GM19467 (cell line): ENCODE measurements around the gene SPEN.
"Not testable (repeated sequence)": the region's sequence is repeated elsewhere in the genome, so short reads cannot be mapped to it uniquely, and the experiment has no call there.

Experiments
- ATAC-seq: cut with Tn5 transposase; IDR thresholded peaks from one replicate; pipeline ENCODE4 v1.9.1; 2021; ENCODE audit warnings: mild to moderate bottlenecking, moderate library complexity; ENCODE audit not compliant: unreplicated experiment

SPEN gene

GRCh38 chr1:15856888-15857287 lies 9.4 kb downstream of the SPEN start:
- ATAC-seq: no peak

GRCh38 chr1:15858069-15858670 lies 10.7 kb downstream of the SPEN start:
- ATAC-seq: no peak

GRCh38 chr1:15858672-15859372 lies 11.3 kb downstream of the SPEN start:
- ATAC-seq: no peak

- no peak for ATAC-seq
These were observed 15.8 kb downstream of the SPEN start for GRCh38 chr1:15863156-15863901.

- ATAC-seq: no peak
These were observed 19.3 kb downstream of the SPEN start for GRCh38 chr1:15866721-15867201.

- ATAC-seq: no peak
These were observed 19.8 kb downstream of the SPEN start for GRCh38 chr1:15867288-15867687.

GRCh38 chr1:15869413-15869812 lies 21.9 kb downstream of the SPEN start:
- ATAC-seq: no peak

- no peak for ATAC-seq
These were observed 22.9 kb downstream of the SPEN start for GRCh38 chr1:15870421-15870820.

GRCh38 chr1:15874471-15874870 lies 27.0 kb downstream of the SPEN start:
- ATAC-seq: no peak

GRCh38 chr1:15876357-15877055 lies 29.0 kb downstream of the SPEN start:
- ATAC-seq: no peak

GRCh38 chr1:15881961-15882360 lies 34.5 kb downstream of the SPEN start:
- no peak for ATAC-seq

- ATAC-seq: no peak
These were observed 35.2 kb downstream of the SPEN start for GRCh38 chr1:15882665-15883064.

- no peak for ATAC-seq
These were observed 35.8 kb downstream of the SPEN start for GRCh38 chr1:15883326-15883725.

- no peak for ATAC-seq
These were observed 37.0 kb downstream of the SPEN start for GRCh38 chr1:15884477-15884876.

GRCh38 chr1:15885269-15885668 lies 37.8 kb downstream of the SPEN start:
- ATAC-seq: no peak

GRCh38 chr1:15885701-15886610 lies 38.4 kb downstream of the SPEN start:
- ATAC-seq: no peak

- ATAC-seq: no peak
These were observed 39.2 kb downstream of the SPEN start for GRCh38 chr1:15886611-15887167.

- not testable (repeated sequence) for ATAC-seq
These were observed 45.5 kb downstream of the SPEN start for GRCh38 chr1:15892857-15893599.

- ATAC-seq: no peak
These were observed 47.7 kb downstream of the SPEN start for GRCh38 chr1:15895233-15895632.
